Measurements from ENCODE around the gene AMOTL1.

GRCh38 chr11:94785509-94785908, 17.4 kb downstream of the AMOTL1 start:
- TF ChIP-seq POLR2A (IDR thresholded peaks at IDR 0.05; ENCODE audit: low read depth, low read length) (no peak), EZH2 (IDR thresholded peaks at IDR 0.05; ENCODE audit: borderline replicate concordance, low read depth, low read length, severe bottlenecking) (no peak), FOS (IDR thresholded peaks at IDR 0.05; ENCODE audit: borderline replicate concordance, insufficient read depth, low read length) (no peak), GATA2 (IDR thresholded peaks at IDR 0.05; ENCODE audit: insufficient read depth, insufficient read length, low read depth, low read length) (no peak)
- TF ChIP-seq, protein P1, sequence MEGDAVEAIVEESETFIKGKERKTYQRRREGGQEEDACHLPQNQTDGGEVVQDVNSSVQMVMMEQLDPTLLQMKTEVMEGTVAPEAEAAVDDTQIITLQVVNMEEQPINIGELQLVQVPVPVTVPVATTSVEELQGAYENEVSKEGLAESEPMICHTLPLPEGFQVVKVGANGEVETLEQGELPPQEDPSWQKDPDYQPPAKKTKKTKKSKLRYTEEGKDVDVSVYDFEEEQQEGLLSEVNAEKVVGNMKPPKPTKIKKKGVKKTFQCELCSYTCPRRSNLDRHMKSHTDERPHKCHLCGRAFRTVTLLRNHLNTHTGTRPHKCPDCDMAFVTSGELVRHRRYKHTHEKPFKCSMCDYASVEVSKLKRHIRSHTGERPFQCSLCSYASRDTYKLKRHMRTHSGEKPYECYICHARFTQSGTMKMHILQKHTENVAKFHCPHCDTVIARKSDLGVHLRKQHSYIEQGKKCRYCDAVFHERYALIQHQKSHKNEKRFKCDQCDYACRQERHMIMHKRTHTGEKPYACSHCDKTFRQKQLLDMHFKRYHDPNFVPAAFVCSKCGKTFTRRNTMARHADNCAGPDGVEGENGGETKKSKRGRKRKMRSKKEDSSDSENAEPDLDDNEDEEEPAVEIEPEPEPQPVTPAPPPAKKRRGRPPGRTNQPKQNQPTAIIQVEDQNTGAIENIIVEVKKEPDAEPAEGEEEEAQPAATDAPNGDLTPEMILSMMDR (IDR thresholded peaks at IDR 0.05; ENCODE audit: extremely low read depth in 1 of 2, insufficient read depth in 1 of 2, low read depth in 1 of 2, low read length in 2 of 2) = no peak

Measured in endothelial cell of umbilical vein (primary cell).